BJ (cell line): ENCODE measurements around the gene DNMT3A. TPM values are rescaled to one million over a fixed set of nuclear protein-coding genes. Genes with fewer than 3 reads are reported as not detected.

Source experiments
- CTCF ChIA-PET: fragments of 350-600 bp; formaldehyde crosslinking; extraction: SDS; loops from one replicate; lab custom pipeline; 2021; ENCODE audit warnings: antibody characterized with exemption, inconsistent platforms; lab: Yijun Ruan, JAX
- POLR2A ChIA-PET: fragments of 300-600 bp; sonication (Branson Sonifier 250); formaldehyde crosslinking; extraction: SDS; loops from one replicate; lab custom pipeline; 2021; ENCODE audit warnings: antibody characterized with exemption; lab: Charles Lee
- DNase-seq: peaks from one replicate; pipeline ENCODE4 v3.0.0-alpha.2; 2011; ENCODE audit warnings: low read depth
- H3K27me3 ChIP-seq: 2 replicates; pipeline ENCODE4 v1.6.0; 2011; ENCODE audit warnings: low read length; ENCODE audit not compliant: control insufficient read depth, insufficient read depth
- H3K36me3 ChIP-seq: 2 replicates; pipeline ENCODE4 v1.5.1; 2011; ENCODE audit warnings: low read length; ENCODE audit not compliant: control insufficient read depth, insufficient read depth
- H3K4me3 ChIP-seq: 2 replicates; pipeline ENCODE4 v1.5.1; 2011; ENCODE audit warnings: low read depth, mild to moderate bottlenecking, control low read depth, low read length
- polyA plus RNA-seq: library from polyadenylated mRNA; depleted of rRNA; stranded (reverse); fragments of >200 nt; gene quantifications from 2 replicates; pipeline ENCODE4 v1.2.3, GENCODE V29; 2011; rRNA removed
- small RNA-seq: library from RNA; depleted of rRNA; stranded (forward); fragments of <200 nt; gene quantifications from one replicate; pipeline ENCODE3, GENCODE V24; 2012; ENCODE audit warnings: low replicate concordance, low read depth; ENCODE audit not compliant: insufficient read length
- TF ChIP-seq, protein P1 (sequence below): IDR thresholded peaks from 2 replicates; pipeline ENCODE4 v1.5.1; 2011; ENCODE audit warnings: low read depth, mild to moderate bottlenecking, control low read depth, inconsistent platforms, low read length, moderate library complexity; ENCODE audit not compliant: insufficient read depth

The DNMT3A gene
- polyA plus RNA-seq, 1 experiment, result 3.0 TPM

DNA sequence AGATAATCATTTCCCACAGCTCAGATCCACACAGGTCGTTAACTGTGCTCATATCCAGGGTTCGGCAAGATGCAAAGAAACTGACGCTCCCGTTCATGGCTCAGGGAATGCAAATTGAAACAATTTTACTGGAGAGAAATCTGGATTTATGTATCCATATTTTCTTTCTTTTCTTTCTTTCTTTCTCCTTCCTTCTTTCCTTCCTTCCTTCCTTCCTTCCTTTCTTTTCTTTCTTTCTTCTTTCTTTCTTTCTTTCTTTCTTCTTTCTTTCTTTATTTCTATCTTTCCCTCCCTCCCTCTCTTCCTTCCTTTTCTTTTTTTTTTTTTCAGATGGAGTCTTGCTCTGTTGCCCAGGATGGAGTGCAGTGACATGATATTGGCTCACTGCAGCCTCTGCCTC, 153.3 kb downstream of the DNMT3A start:
- ChIA-PET POLR2A (no interaction called here), CTCF (no interaction called here)
- Histone ChIP-seq H3K36me3 (no peaks in the 10 kb centered on the region), H3K4me3 (no peak overlapping the region), H3K27me3 (peaks cover 5% of the 10 kb centered on the region)
- TF ChIP-seq, protein P1, sequence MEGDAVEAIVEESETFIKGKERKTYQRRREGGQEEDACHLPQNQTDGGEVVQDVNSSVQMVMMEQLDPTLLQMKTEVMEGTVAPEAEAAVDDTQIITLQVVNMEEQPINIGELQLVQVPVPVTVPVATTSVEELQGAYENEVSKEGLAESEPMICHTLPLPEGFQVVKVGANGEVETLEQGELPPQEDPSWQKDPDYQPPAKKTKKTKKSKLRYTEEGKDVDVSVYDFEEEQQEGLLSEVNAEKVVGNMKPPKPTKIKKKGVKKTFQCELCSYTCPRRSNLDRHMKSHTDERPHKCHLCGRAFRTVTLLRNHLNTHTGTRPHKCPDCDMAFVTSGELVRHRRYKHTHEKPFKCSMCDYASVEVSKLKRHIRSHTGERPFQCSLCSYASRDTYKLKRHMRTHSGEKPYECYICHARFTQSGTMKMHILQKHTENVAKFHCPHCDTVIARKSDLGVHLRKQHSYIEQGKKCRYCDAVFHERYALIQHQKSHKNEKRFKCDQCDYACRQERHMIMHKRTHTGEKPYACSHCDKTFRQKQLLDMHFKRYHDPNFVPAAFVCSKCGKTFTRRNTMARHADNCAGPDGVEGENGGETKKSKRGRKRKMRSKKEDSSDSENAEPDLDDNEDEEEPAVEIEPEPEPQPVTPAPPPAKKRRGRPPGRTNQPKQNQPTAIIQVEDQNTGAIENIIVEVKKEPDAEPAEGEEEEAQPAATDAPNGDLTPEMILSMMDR, result no peak
- no peak for DNase-seq

DNA sequence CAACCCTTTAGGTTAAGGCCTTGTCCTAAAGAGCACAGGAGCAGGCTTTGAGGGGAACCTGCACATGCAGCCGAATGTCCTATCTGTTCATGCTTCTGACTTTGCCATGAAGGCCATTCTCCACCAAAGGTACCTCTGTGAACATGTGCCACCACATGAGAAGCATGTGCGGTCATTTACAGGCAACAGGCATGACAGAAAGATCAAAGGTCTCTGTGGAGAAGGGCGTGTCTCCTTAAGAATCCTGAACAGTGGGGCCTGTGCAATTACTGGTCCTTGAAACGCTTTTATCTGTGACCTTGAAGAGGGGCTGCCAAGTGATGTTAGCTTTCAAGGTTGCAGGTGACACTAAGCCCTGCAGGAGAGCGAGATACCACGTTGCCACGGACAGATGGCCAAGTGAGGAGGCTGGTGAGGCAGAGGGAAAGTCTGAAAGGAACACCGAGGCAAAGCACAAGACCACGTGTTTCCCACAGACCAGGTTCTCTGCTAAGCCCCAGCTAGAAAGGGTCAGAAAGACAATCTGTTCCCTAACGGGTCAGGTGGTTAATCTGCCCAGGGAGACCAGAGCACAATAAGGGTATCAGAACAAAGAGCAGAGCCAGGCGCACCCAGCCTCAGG, 153.9 kb downstream of the DNMT3A start:
- DNase-seq, result no peak
- no peak overlapping the region for H3K4me3 ChIP-seq
- no peaks in the 10 kb centered on the region for H3K36me3 ChIP-seq
- CTCF ChIA-PET, result interaction anchor here (1.0 kb wide), 1 partner anchor 212 kb away, joined by 3 read pairs; no protein-coding TSS in a partner anchor
- POLR2A ChIA-PET, result no interaction called here
- H3K27me3 ChIP-seq, result peaks cover 5% of the 10 kb centered on the region
- TF ChIP-seq, protein P1, result no peak

DNA sequence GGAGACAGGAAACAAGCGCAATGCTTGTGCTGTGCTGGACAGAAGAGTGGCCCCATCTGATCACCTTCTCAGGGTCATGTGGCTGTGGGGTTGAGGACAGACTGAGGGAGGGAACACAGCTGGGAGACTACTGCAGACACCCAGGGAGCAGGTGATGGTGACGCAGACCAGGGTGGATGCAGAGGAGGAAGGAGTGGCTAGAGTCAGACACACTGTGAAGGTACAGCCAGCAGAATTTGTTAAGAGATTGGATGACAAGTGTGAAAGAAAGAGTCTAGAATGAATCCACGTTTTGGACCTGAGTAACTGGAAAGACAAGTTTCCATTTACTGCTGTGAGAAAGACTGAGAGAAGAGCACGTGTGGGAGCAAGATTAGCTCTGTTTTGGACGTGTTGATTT, 157.5 kb downstream of the DNMT3A start:
- POLR2A ChIA-PET, result no interaction called here
- TF ChIP-seq, protein P1, result no peak

DNA sequence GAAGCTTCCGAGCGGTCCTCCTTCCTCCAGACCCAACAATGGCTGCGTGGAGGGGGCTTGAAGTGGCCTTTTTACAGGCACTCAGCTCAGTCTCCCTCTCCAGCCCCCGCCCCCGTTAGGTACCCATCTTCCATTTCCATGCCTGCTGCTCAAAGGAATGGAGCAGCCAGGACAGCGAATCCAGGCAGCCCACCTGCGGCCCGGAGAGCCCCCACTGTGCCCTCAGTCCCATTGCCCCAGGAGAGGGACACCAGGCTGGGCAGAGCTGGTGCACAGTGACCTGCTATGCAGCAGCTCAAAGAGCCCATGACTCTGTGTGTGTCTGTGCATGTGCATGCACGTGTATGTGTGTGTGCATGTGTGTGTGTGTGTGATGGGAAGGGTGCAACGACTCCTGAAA, 162.7 kb downstream of the DNMT3A start:
- Histone ChIP-seq H3K36me3 (no peaks in the 10 kb centered on the region), H3K4me3 (no peak overlapping the region), H3K27me3 (peaks cover 8% of the 10 kb centered on the region)
- TF ChIP-seq, protein P1, result no peak
- ChIA-PET CTCF (interaction anchor here (0.7 kb wide), 1 partner anchor 16 kb away, joined by 3 read pairs; no protein-coding TSS in a partner anchor), POLR2A (no interaction called here)
- DNase-seq, result no peak

More for the DNA sequence above, 157.5 kb downstream of the DNMT3A start:
- no peak for DNase-seq
- Histone ChIP-seq H3K4me3 (no peak overlapping the region), H3K27me3 (peaks cover 2% of the 10 kb centered on the region; the same call in 1 of the 2 replicates), H3K36me3 (no peaks in the 10 kb centered on the region)
- CTCF ChIA-PET, result interaction anchor here (2.4 kb wide), 1 partner anchor 12 kb away, joined by 7 read pairs; no protein-coding TSS in a partner anchor

Small RNA genes within 50 kb of the gene (small RNA-seq; reads per million reads assigned to genes)
- gene MIR1301, result not detected

Other genes starting within 250 kb of the DNMT3A start
- gene POMC, start 173.3 kb downstream of the DNMT3A start, polyA plus RNA-seq, result 0.27 and 0.43 TPM in 2 replicates